ENCODE data around the gene THOC2.

GRCh38 chrX:123756320-123756719, 23.5 kb upstream of the THOC2 start:
- no peak for TF ChIP-seq CTCF (tag by site-specific recombination; IDR thresholded peaks at IDR 0.05)
- TF ChIP-seq, protein P1, sequence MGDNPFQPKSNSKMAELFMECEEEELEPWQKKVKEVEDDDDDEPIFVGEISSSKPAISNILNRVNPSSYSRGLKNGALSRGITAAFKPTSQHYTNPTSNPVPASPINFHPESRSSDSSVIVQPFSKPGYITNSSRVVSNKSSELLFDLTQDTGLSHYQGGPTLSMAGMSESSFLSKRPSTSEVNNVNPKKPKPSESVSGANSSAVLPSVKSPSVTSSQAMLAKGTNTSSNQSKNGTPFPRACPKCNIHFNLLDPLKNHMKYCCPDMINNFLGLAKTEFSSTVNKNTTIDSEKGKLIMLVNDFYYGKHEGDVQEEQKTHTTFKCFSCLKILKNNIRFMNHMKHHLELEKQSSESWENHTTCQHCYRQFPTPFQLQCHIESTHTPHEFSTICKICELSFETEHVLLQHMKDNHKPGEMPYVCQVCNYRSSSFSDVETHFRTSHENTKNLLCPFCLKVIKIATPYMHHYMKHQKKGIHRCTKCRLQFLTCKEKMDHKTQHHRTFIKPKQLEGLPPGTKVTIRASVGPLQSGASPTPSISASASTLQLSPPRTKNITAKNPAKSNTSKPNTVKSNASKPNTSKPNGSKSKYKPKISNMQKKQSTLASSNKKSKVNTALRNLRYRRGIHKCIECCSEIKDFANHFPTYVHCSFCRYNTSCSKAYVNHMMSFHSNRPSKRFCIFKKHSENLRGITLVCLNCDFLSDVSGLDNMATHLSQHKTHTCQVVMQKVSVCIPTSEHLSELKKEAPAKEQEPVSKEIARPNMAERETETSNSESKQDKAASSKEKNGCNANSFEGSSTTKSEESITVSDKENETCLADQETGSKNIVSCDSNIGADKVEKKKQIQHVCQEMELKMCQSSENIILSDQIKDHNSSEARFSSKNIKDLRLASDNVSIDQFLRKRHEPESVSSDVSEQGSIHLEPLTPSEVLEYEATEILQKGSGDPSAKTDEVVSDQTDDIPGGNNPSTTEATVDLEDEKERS (tag by site-specific recombination; IDR thresholded peaks at IDR 0.05): no peak
- no peak for TF ChIP-seq ZNF830 (tag by site-specific recombination; IDR thresholded peaks at IDR 0.05; ENCODE audit: low read depth)
- no peak for TF ChIP-seq ZNF23 (tag by site-specific recombination; IDR thresholded peaks at IDR 0.05; ENCODE audit: borderline replicate concordance)
- no peak for TF ChIP-seq ZNF548 (tag by site-specific recombination; IDR thresholded peaks at IDR 0.05)
- TF ChIP-seq MZF1 (tag by site-specific recombination; IDR thresholded peaks at IDR 0.05; ENCODE audit: borderline replicate concordance): no peak
- no peak for TF ChIP-seq OSR2 (tag by site-specific recombination; IDR thresholded peaks at IDR 0.05)
- TF ChIP-seq ZNF48 (tag by site-specific recombination; IDR thresholded peaks at IDR 0.05): no peak
- TF ChIP-seq HOXA7 (CRISPR knock-in tag; IDR thresholded peaks at IDR 0.05; ENCODE audit: borderline replicate concordance): no peak
- TF ChIP-seq YY1 (tag by site-specific recombination; IDR thresholded peaks at IDR 0.05): no peak
- TF ChIP-seq, protein P2, sequence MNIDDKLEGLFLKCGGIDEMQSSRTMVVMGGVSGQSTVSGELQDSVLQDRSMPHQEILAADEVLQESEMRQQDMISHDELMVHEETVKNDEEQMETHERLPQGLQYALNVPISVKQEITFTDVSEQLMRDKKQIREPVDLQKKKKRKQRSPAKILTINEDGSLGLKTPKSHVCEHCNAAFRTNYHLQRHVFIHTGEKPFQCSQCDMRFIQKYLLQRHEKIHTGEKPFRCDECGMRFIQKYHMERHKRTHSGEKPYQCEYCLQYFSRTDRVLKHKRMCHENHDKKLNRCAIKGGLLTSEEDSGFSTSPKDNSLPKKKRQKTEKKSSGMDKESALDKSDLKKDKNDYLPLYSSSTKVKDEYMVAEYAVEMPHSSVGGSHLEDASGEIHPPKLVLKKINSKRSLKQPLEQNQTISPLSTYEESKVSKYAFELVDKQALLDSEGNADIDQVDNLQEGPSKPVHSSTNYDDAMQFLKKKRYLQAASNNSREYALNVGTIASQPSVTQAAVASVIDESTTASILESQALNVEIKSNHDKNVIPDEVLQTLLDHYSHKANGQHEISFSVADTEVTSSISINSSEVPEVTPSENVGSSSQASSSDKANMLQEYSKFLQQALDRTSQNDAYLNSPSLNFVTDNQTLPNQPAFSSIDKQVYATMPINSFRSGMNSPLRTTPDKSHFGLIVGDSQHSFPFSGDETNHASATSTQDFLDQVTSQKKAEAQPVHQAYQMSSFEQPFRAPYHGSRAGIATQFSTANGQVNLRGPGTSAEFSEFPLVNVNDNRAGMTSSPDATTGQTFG (tag by site-specific recombination; IDR thresholded peaks at IDR 0.05; ENCODE audit: borderline replicate concordance): no peak

Measured in HEK293 (cell line).